ENCODE data around the gene NKD1. TPM values are rescaled to one million over a fixed set of nuclear protein-coding genes. Genes with fewer than 3 reads are reported as not detected.

The NKD1 gene
- total RNA-seq, 1 experiment from 2014 or later, result 11.4 TPM

Other genes starting within 250 kb of the NKD1 start
- gene BRD7, start 179.4 kb upstream of the NKD1 start, total RNA-seq (2021; ENCODE audit: unreplicated experiment), result 85.4 TPM
- gene SNX20, start 132.9 kb downstream of the NKD1 start, total RNA-seq (2021; ENCODE audit: unreplicated experiment), result 0.07 TPM
- 5.4 TPM for gene NOD2, start 145.2 kb downstream of the NKD1 start, total RNA-seq (2021; ENCODE audit: unreplicated experiment)
- gene CYLD, start 193.7 kb downstream of the NKD1 start, total RNA-seq (2021; ENCODE audit: unreplicated experiment), result 11.9 TPM